Umbilical cord (tissue), 2 donors: ENCODE data around the gene FZD4. TPM values are rescaled to one million over a fixed set of nuclear protein-coding genes. Genes with fewer than 3 reads are reported as not detected.
A peak's percentile ranks its signal among the peaks of the same experiment; 100 is the strongest.

Source experiments
- DNase-seq: peaks from one replicate; pipeline ENCODE4 v3.0.0-alpha.2; 2015; ENCODE audit warnings: low spot score
- total RNA-seq: library from RNA; depleted of rRNA; stranded (reverse); fragments of >200 nt; gene quantifications from one replicate; pipeline ENCODE4 v1.2.3, GENCODE V29; 2014; ENCODE audit warnings: low replicate concordance; ENCODE audit not compliant: insufficient read depth

FZD4 gene
- total RNA-seq, 1 donor from 2014 or later: 9.4 TPM

DNA sequence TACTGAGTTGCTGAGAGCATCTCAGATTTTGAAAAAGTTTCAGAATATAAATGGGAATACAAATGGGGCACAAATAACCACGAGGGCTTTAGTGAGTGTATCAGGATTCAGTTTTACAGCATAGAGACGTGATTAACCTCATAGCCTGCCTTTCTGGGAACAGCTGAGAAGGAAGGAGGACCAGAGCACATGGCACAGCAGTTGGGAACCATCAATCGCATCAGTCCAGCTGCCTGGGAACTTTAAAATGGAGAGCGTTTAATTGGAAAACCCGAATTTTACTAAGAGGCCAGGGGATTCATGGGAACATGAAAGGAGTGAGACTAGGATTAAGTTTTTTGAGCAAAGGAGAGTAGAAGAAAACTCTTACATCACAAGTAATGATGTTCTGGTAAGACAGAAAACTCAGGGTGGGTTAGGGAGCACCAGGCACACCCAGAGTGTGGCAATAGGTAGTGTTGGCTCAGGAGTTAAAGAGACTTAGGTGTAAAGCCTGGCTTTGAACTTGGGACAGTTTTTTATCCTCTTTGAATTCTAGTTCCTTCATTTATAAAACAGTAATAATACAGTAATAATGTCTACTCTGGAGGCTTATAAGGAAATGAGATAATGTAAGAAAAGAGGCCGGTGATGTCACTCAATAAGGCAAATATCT is 40.2 kb downstream of the FZD4 start:
- DNase-seq: peak; percentile 63

- DNase-seq: no peak
These were observed 43.0 kb downstream of the FZD4 start for GRCh38 chr11:86912238-86912637.

- DNase-seq: no peak
These were observed 44.6 kb downstream of the FZD4 start for GRCh38 chr11:86910592-86910991.

GRCh38 chr11:86906198-86906597 is 49.0 kb downstream of the FZD4 start:
- DNase-seq: no peak

- no peak for DNase-seq
These were observed 49.9 kb downstream of the FZD4 start for GRCh38 chr11:86905252-86905651.

DNA sequence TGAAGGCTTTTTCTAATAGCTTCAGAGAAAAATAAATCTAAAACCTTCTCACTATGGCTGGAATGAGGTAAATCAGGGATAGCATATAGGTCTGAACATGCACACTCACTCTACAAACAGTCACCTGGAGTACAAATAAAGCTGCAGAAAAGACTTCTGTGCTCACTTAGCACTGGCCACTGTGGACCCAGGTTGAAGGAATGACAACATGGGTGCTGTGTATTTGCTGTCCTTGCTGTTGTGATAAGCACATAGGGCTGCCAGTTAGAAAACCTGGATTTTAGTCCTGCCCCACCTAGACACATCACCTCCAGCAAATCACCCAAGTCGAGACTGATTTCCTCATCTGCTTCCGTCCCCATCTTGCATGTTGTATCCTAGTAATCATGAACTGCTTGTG is 51.2 kb downstream of the FZD4 start:
- no peak for DNase-seq

DNA sequence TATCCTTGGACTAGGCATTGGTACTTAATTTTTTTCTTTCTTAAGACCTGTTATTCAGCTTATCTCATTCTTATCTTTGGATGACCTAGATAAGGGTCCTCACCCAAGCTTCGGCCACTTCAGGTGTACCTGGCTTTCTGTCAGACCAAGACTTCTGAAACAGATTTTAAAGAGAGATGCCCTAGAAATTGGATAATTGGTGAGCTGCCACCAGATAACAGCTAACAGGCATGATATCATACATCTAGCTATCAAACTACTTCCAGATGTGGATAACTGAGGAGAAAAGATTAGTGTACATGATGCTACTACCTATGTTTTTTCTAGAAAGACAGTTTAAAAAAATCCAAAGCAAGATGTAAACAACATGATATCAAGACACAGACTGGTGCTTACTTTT is 52.9 kb downstream of the FZD4 start:
- no peak for DNase-seq

DNA sequence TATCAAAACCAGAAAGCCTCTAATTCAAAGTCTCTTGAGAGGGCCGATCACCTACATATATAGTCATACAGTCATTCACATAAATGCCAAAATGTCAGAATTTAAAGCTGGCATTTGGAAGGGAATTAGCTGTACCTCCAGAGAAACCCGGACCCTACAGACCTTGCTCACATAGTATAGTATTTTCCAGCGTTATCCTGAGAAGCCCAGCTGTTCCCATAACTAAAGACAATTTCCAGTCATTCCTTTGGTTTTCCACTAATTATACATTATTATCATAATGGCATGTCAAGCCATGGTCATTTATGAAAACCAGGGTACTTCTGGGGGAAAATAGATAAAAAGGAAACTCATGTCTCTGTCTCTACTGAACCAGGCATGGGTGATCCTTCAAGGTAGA is 53.6 kb downstream of the FZD4 start:
- no peak for DNase-seq

GRCh38 chr11:86900162-86900561 is 55.0 kb downstream of the FZD4 start:
- DNase-seq: no peak

GRCh38 chr11:86898689-86899088 is 56.5 kb downstream of the FZD4 start:
- DNase-seq: no peak

DNA sequence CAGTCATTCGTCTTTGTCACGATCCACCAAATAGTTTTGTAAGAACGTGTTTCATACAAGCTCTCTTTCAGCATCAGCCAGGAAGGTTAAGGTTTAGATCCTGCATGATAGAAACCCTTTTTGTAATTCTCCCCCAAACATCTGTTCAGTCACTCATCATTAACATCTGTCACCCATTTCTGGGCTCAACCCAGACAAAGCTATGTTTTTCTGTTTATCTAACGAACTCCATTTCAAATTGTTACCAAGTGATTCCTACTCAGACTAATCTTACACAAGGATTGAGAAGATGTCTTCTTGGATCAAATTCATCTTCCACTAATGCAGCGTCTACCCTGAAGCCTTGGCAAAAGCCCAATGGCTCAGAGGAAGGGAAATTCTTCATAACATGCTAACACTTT is 58.8 kb downstream of the FZD4 start:
- peak; percentile 91 for DNase-seq

Other genes with a start within 250 kb of the FZD4 start
- gene PRSS23, start 154.9 kb downstream of the FZD4 start, total RNA-seq: 157 TPM
- 14.7 TPM for gene TMEM135, start 82.5 kb upstream of the FZD4 start, total RNA-seq